Fibroblast of lung (primary cell): ENCODE data around the gene RITA1.

Source experiments
- EZH2 ChIP-seq: IDR thresholded peaks from 2 replicates; pipeline ENCODE4 v1.5.1; 2012; ENCODE audit warnings: low read length, control low read depth, mild to moderate bottlenecking; ENCODE audit errors: missing control alignments
- TF ChIP-seq, protein P1 (sequence below), 2 donors: IDR thresholded peaks in 1 of 2; conservative IDR thresholded peaks in 1 of 2; 1 replicate in 1 of 2; 2 replicates in 1 of 2; pipeline ENCODE4 v1.5.1; 2011 to 2012; ENCODE audit warnings: low read length in 2 of 2, control low read depth in 1 of 2, inconsistent platforms in 1 of 2, low read depth in 1 of 2, mild to moderate bottlenecking in 1 of 2

DNA sequence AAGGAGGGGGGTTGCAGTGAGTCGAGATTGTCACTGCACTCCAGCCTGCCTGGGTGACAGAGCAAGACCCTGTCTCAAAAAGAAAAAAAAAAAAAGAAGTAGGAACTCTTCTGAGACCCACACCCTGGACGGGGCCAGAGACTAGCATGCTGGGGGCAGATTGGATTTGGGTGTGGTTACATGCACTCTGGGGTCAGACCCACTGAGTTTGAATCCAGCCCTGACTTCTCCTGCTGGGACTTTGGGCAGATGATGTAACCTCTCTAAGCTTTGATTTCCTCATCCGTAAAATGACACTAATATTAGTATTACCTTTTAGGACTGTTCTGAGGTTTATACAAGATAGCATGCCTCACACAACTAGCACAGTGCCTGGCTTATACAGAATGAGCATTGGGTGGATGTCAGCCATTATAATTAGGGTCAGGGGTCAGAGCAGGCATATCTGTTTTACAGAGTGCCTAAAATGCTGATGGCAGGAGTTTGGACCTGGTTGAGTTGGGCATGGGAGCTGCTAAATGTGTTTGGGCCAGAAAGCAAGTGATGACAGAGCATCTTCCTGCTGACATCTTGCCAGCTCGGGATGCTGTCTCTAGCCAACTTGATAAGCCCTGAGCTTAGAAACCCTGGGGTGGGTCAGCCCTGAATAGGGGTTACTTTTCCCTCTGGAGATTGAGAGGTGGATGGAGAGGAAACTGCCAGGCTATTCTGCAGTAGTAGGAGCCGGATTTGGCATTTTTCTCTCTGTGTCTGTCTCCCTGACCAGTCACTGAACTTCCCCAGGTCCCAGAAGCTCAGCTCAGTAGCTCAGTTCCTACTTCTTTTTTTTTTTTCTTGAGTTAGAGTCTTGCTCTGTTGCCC is 51.2 kb downstream of the RITA1 start:
- TF ChIP-seq, protein P1, sequence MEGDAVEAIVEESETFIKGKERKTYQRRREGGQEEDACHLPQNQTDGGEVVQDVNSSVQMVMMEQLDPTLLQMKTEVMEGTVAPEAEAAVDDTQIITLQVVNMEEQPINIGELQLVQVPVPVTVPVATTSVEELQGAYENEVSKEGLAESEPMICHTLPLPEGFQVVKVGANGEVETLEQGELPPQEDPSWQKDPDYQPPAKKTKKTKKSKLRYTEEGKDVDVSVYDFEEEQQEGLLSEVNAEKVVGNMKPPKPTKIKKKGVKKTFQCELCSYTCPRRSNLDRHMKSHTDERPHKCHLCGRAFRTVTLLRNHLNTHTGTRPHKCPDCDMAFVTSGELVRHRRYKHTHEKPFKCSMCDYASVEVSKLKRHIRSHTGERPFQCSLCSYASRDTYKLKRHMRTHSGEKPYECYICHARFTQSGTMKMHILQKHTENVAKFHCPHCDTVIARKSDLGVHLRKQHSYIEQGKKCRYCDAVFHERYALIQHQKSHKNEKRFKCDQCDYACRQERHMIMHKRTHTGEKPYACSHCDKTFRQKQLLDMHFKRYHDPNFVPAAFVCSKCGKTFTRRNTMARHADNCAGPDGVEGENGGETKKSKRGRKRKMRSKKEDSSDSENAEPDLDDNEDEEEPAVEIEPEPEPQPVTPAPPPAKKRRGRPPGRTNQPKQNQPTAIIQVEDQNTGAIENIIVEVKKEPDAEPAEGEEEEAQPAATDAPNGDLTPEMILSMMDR (conservative IDR thresholded peaks at IDR 0.05 in 1 of 2, IDR thresholded peaks at IDR 0.05 in 1 of 2; ENCODE audit: low read depth in 1 of 2, low read length in 2 of 2) = no peak
- TF ChIP-seq EZH2 = no peak
